ENCODE measurements around the gene ANKRD31.

- TF ChIP-seq CTCF (conservative IDR thresholded peaks at IDR 0.05; ENCODE audit: low read length): no peak
- no peak for TF ChIP-seq EZH2phosphoT487 (IDR thresholded peaks at IDR 0.05; ENCODE audit: borderline replicate concordance)
Measured at GRCh38 chr5:75197745-75198144, 38.9 kb downstream of the ANKRD31 start.
